PC-9 (cell line): ENCODE data around the gene CMTM6.

Experiments
- CTCF ChIP-seq: fragments of 200-600 bp; sonication (generic); conservative IDR thresholded peaks from 2 replicates; pipeline ENCODE4 v1.6.1; 2017; ENCODE audit warnings: mixed run types, antibody characterized with exemption, mild to moderate bottlenecking, moderate library complexity
- EZH2 ChIP-seq: fragments of 200-600 bp; sonication (generic); IDR thresholded peaks from 2 replicates; pipeline ENCODE4 v1.8.0; 2017; ENCODE audit warnings: antibody characterized with exemption, low read depth

GRCh38 chr3:32438596-32439344, 63.9 kb downstream of the CMTM6 start:
- TF ChIP-seq CTCF (no peak), EZH2 (no peak)
